Activated effector memory CD4-positive, alpha-beta T cell treated with Interleukin-2 at 50 U/mL for 16 hours (primary cell): ENCODE results near the gene TUBB6.

Source experiments
- DNase-seq: peaks from one replicate; pipeline ENCODE4 v3.0.0-alpha.2; 2020

TUBB6 gene

GRCh38 chr18:12307701-12308385 is at the start of gene TUBB6:
TUBB6 (plus strand) TSS chr18:12308241; CDS start chr18:12308293, 52 bp downstream.
- no peak for DNase-seq

GRCh38 chr18:12258719-12259705 is 49.0 kb upstream of the TUBB6 start:
- no peak for DNase-seq

- DNase-seq, result no peak
These were observed 45.3 kb upstream of the TUBB6 start for GRCh38 chr18:12262748-12263147.

- no peak for DNase-seq
These were observed 43.2 kb upstream of the TUBB6 start for GRCh38 chr18:12264864-12265263.

GRCh38 chr18:12271376-12272235 is 36.4 kb upstream of the TUBB6 start:
- DNase-seq, result peak; percentile 20

GRCh38 chr18:12274793-12275192 is 33.2 kb upstream of the TUBB6 start:
- DNase-seq, result no peak

- no peak for DNase-seq
These were observed 31.1 kb upstream of the TUBB6 start for GRCh38 chr18:12276736-12277554.

GRCh38 chr18:12278215-12278671 is 29.8 kb upstream of the TUBB6 start:
- DNase-seq, result no peak

GRCh38 chr18:12278741-12279682 is 29.0 kb upstream of the TUBB6 start:
- DNase-seq, result no peak

- DNase-seq, result no peak
These were observed 28.1 kb upstream of the TUBB6 start for GRCh38 chr18:12279781-12280531.

GRCh38 chr18:12281861-12282260 is 26.2 kb upstream of the TUBB6 start:
- no peak for DNase-seq

- DNase-seq, result no peak
These were observed 25.5 kb upstream of the TUBB6 start for GRCh38 chr18:12282442-12283039.

- DNase-seq, result no peak
These were observed 24.8 kb upstream of the TUBB6 start for GRCh38 chr18:12283256-12283655.

GRCh38 chr18:12283666-12284065 is 24.4 kb upstream of the TUBB6 start:
- no peak for DNase-seq

GRCh38 chr18:12287131-12287681 is 20.8 kb upstream of the TUBB6 start:
- no peak for DNase-seq

GRCh38 chr18:12287684-12288402 is 20.2 kb upstream of the TUBB6 start:
- no peak for DNase-seq

GRCh38 chr18:12288403-12288755 is 19.7 kb upstream of the TUBB6 start:
- DNase-seq, result no peak

- no peak for DNase-seq
These were observed 18.0 kb upstream of the TUBB6 start for GRCh38 chr18:12290086-12290485.

GRCh38 chr18:12291161-12291560 is 16.9 kb upstream of the TUBB6 start:
- no peak for DNase-seq
